Panc1 (cell line): ENCODE results near the gene APOBEC3B.
"Not testable (repeated sequence)": the region's sequence is repeated elsewhere in the genome, so short reads cannot be mapped to it uniquely, and the experiment has no call there.

ENCODE experiments used
- CTCF ChIP-seq: fragments of 450-650 bp; IDR thresholded peaks from 2 replicates; pipeline ENCODE4 v1.5.1; 2017; ENCODE audit warnings: mild to moderate bottlenecking
- TCF7L2 ChIP-seq: IDR thresholded peaks from 2 replicates; pipeline ENCODE4 v1.6.1; 2011; ENCODE audit warnings: mild to moderate bottlenecking, low read depth, low read length, inconsistent platforms
- TF ChIP-seq, protein P1 (sequence below), 2 experiments: IDR thresholded peaks; 2 replicates each; pipeline ENCODE4 v1.6.1; 2011 to 2012; ENCODE audit warnings: low read depth in 2 of 2, control low read depth in 1 of 2, low read length in 1 of 2, mild to moderate bottlenecking in 1 of 2, moderate library complexity in 1 of 2; ENCODE audit not compliant: insufficient read depth in 1 of 2

GRCh38 chr22:38960673-38961072 lies 21.5 kb upstream of the APOBEC3B start:
- not testable (repeated sequence) for TF ChIP-seq CTCF, TCF7L2
- TF ChIP-seq, protein P1, sequence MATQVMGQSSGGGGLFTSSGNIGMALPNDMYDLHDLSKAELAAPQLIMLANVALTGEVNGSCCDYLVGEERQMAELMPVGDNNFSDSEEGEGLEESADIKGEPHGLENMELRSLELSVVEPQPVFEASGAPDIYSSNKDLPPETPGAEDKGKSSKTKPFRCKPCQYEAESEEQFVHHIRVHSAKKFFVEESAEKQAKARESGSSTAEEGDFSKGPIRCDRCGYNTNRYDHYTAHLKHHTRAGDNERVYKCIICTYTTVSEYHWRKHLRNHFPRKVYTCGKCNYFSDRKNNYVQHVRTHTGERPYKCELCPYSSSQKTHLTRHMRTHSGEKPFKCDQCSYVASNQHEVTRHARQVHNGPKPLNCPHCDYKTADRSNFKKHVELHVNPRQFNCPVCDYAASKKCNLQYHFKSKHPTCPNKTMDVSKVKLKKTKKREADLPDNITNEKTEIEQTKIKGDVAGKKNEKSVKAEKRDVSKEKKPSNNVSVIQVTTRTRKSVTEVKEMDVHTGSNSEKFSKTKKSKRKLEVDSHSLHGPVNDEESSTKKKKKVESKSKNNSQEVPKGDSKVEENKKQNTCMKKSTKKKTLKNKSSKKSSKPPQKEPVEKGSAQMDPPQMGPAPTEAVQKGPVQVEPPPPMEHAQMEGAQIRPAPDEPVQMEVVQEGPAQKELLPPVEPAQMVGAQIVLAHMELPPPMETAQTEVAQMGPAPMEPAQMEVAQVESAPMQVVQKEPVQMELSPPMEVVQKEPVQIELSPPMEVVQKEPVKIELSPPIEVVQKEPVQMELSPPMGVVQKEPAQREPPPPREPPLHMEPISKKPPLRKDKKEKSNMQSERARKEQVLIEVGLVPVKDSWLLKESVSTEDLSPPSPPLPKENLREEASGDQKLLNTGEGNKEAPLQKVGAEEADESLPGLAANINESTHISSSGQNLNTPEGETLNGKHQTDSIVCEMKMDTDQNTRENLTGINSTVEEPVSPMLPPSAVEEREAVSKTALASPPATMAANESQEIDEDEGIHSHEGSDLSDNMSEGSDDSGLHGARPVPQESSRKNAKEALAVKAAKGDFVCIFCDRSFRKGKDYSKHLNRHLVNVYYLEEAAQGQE (IDR thresholded peaks at IDR 0.05; ENCODE audit: insufficient read depth in 1 of 2, low read depth in 2 of 2, low read length in 1 of 2), result not testable (repeated sequence)
